HG03139 (cell line): Measurements from ENCODE around the gene EXOC2.
A peak's percentile ranks its signal among the peaks of the same experiment; 100 is the strongest.

Experiments
- ATAC-seq: cut with Tn5 transposase; IDR thresholded peaks from one replicate; pipeline ENCODE4 v1.9.1; 2021; ENCODE audit not compliant: unreplicated experiment

The EXOC2 gene

GRCh38 chr6:692858-693722, at the start of gene EXOC2:
Gene EXOC2 (minus strand): TSS chr6:693139. CDS start chr6:637818, 55,321 bp downstream.
- ATAC-seq, result peak; percentile 85

- no peak for ATAC-seq
Measured at GRCh38 chr6:741410-742339, 48.7 kb upstream of the EXOC2 start.

GRCh38 chr6:736657-737446, 43.9 kb upstream of the EXOC2 start:
- ATAC-seq, result no peak

- no peak for ATAC-seq
Measured at GRCh38 chr6:733431-734219, 40.7 kb upstream of the EXOC2 start.

GRCh38 chr6:731924-732323, 39.0 kb upstream of the EXOC2 start:
- no peak for ATAC-seq

GRCh38 chr6:729606-730320, 36.8 kb upstream of the EXOC2 start:
- no peak for ATAC-seq

- ATAC-seq, result no peak
Measured at GRCh38 chr6:727856-728255, 34.9 kb upstream of the EXOC2 start.

- no peak for ATAC-seq
Measured at GRCh38 chr6:723540-723939, 30.6 kb upstream of the EXOC2 start.

GRCh38 chr6:722608-723007, 29.7 kb upstream of the EXOC2 start:
- no peak for ATAC-seq

- no peak for ATAC-seq
Measured at GRCh38 chr6:722077-722524, 29.2 kb upstream of the EXOC2 start.

- ATAC-seq, result no peak
Measured at GRCh38 chr6:718345-718744, 25.4 kb upstream of the EXOC2 start.

- no peak for ATAC-seq
Measured at GRCh38 chr6:717135-717534, 24.2 kb upstream of the EXOC2 start.

- no peak for ATAC-seq
Measured at GRCh38 chr6:715709-716491, 23.0 kb upstream of the EXOC2 start.

- ATAC-seq, result no peak
Measured at GRCh38 chr6:714100-714499, 21.2 kb upstream of the EXOC2 start.

GRCh38 chr6:713351-713750, 20.4 kb upstream of the EXOC2 start:
- ATAC-seq, result no peak

- no peak for ATAC-seq
Measured at GRCh38 chr6:712805-713204, 19.9 kb upstream of the EXOC2 start.

GRCh38 chr6:711925-712324, 19.0 kb upstream of the EXOC2 start:
- ATAC-seq, result no peak

GRCh38 chr6:710601-711571, 17.9 kb upstream of the EXOC2 start:
- ATAC-seq, result peak; percentile 90
